GM18526 (cell line): ENCODE data around the gene ACTR5.

Source experiments
- POLR2A ChIP-seq: IDR thresholded peaks from 3 replicates; pipeline ENCODE4 v1.6.1; 2011; ENCODE audit not compliant: insufficient read length; ENCODE audit errors: extremely low read depth

The ACTR5 gene

DNA sequence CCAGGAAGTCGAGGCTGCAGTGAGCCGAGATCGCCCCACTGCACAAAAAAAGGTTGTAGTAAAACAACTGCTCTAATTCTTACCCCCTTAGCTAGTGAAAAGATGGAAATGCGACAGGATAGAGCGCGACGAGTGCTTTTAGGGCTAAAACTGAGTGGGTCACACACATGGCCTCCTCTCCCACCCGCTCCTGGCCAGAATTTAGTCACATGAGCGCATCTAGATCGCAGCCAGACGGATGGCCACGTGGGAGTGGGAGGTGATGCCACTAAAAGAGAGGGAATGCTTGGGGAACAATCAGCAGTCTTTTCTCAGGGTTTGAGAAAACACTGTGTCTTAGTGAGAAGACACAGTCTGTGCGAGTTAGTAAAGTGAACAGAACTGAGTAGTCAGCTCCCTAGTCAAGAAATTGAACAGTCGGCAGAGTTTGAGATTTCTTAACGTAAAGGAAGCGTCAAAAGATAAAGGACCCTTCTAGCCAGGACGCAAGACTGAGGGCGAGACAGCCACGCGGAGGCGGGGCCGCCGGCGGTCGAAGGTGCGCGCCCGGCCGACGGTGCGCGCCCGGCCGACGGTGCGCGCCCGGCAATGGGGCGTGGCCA lies 664 bp upstream of the ACTR5 start:
- no peak for TF ChIP-seq POLR2A

DNA sequence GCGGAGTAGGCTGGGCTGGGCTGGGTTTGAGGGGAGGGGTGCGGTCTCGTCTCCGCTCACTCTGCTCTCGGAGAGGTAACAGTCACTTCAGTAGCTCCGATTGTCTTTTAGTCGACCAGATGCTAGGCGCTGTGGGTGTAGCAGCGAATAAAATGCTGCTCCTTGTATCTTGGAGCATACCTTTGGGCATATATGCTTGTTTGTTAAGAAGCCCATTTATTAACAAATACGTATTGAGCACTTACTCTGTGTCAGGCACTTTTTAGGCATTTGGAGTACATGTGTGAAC lies 545 bp downstream of the ACTR5 start:
- no peak for TF ChIP-seq POLR2A

- TF ChIP-seq POLR2A: no peak
Measured at GRCh38 chr20:38751360-38751976, 3.2 kb downstream of the ACTR5 start.

DNA sequence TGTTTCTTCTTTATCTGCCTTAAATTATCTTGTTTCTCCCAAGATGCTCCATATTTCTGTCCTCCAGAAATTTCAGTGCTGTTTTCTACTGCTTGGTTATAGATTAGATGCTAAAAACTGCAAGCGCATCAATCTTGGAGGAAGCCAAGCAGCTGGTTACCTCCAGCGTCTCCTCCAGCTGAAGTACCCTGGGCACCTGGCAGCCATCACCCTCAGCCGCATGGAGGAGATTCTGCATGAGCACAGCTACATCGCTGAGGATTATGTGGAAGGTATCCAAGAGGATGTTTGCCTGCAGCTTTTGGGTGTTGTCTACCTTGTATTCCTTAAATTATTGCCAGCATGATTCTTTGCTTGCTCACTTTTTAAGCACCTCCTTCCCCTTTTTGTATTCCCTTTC lies 3.8 kb downstream of the ACTR5 start:
- no peak for TF ChIP-seq POLR2A

DNA sequence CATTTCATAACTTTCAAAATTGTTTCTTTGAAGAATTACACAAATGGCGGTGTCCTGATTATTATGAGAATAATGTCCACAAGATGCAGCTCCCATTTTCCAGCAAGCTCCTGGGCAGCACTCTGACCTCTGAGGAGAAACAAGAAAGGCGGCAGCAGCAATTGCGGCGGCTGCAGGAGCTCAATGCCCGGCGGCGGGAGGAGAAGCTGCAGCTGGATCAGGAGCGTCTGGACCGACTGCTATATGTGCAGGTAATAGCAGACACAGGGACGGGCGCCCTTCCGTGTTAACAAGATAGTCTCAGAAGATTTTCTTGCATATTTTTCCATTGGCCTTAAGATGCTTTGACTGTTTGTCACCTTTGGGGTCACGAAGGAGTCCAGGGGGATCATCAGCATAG lies 6.7 kb downstream of the ACTR5 start:
- TF ChIP-seq POLR2A: no peak

DNA sequence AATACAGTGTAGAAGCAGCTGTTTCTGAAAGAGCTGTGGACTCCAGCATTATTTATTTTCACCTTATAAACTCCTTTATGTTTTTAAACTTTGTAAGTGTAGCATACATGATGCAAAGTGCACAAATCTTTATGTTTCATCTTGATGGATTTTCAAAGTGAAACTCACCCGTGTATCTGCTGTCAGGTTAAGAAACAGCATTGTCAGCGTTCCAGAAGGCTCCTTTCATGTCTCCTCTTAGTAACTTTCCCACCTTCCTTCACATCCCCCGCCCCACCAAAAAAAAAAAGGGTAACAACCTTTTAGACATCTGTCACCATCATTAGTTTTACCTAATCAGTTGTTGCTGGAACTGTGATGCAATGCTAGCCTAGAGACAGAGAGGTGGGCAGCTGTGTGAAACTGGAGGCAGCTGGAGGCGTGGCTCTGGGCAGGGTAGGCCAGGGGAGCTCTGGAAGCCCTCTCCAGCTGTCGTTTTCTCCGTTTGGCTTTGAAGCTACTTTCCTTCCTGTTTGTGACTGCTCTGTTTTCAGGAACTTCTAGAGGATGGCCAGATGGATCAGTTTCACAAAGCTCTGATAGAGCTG lies 7.2 kb downstream of the ACTR5 start:
- TF ChIP-seq POLR2A: no peak

GRCh38 chr20:38757145-38757775 lies 9.0 kb downstream of the ACTR5 start:
- no peak for TF ChIP-seq POLR2A

- no peak for TF ChIP-seq POLR2A
Measured at GRCh38 chr20:38759106-38759505, 10.8 kb downstream of the ACTR5 start.

- no peak for TF ChIP-seq POLR2A
Measured at GRCh38 chr20:38760978-38761377, 12.7 kb downstream of the ACTR5 start.

DNA sequence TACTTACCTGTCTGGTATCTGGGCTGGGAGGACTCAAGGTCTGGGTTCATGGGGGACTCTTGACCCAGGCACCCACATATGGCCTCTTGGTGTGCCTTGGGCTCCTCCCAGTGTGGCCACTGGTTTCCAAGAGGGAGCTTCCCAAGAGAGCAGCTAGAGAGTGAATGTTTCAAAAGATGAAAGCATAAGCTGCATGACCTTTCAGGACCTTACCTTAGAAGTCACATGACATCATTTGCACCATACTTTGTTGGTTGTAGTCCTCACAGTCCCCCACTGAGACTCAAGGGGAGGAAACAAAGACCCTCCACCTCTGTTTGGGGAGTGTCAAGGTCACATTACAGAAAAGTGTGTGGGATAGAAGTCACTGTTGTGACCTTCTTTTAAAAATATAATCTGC lies 13.9 kb downstream of the ACTR5 start:
- TF ChIP-seq POLR2A: no peak

- TF ChIP-seq POLR2A: no peak
Measured at GRCh38 chr20:38763616-38764015, 15.4 kb downstream of the ACTR5 start.

DNA sequence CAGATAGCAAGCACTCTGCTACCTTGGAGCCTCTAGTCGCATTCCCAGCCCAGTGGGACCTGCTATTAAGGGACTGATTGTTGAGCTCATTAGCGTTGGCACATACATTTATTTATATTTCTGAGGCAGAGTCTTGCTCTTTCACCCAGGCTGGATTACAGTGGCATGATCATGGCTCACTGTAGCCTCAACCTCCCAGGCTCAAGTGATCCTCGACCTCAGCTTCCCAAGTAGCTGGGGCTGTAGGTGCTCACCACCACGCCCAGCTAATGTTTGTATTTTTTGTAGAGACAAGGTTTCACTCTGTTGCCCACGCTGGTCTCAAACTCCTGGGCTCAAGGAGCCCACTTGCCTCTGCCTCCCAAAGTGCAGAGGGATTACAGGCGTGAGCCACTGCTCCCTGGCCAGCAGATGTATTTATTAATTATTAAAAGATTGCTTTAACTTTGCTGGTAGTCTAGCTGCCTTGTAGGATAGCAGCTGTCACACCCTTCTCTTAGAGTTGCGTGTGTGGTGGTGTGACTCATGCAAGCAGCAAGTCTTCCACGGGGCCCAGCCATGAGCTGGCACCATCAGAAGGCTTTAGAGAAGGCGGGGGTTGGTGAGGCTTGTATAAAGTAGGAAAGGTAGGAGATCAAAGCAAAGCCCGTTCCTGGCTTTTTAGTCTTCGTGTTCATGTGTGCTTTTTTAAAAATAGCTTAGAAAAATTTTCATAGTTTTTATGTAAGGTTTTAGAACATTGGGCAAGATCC lies 16.5 kb downstream of the ACTR5 start:
- no peak for TF ChIP-seq POLR2A

- TF ChIP-seq POLR2A: no peak
Measured at GRCh38 chr20:38766071-38766470, 17.8 kb downstream of the ACTR5 start.

DNA sequence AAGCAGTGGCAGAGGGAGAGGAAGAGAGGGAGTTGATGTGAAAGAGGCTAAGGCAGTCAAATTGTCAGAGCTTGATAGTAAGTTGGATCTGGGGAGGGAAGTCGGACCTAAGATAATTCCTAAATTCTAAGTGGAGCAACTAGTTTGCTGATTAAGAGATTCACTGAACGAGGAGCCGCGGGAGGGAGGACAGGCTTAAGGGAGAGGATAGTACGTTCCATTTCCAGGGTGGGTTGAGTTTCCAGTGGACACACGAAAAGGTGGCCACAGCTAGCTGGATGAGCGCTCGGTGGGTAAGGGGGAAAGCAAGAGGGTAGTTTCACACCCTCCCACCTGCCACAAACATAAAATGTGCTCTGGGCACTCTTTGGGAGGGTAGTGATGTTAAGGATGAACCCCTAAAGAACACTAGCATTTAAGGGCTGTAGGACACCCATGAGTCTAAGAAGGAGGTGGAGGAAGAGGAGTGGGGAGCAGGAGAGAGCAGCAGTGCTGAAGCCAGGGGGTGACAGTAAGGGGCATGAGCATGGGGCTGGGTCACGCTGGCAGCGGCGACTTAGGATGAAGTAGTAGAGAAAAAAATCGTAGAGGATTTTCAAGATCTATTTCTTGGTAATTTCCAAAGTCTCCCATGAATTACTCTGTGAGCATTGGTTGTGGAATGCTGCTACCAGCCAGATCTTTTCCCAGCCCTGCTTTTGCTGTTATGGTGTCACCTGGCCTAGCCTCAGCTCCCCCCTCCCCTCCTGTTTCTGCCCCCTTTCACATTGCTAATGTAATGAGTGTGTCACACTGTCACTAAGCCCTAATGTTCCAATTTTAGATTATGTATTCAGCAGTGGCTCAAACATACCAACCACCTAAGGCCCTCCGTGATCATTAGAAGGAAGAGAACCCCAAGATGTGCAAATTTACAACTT lies 21.4 kb downstream of the ACTR5 start:
- no peak for TF ChIP-seq POLR2A

- TF ChIP-seq POLR2A: no peak
Measured at GRCh38 chr20:38770546-38770945, 22.3 kb downstream of the ACTR5 start.
